Right lobe of liver (tissue), 4 donors: ENCODE results near the gene PPP1CA.

Experiments used
- POLR2A ChIP-seq: fragments of 450-650 bp; IDR thresholded peaks from one replicate; pipeline ENCODE4 v1.6.1; 2017; ENCODE audit warnings: antibody characterized with exemption, mild to moderate bottlenecking
- TF ChIP-seq, protein P1 (sequence below), 4 donors: fragments of 200-600 bp in 3 of 4; fragments of 450-650 bp in 1 of 4; IDR thresholded peaks; one replicate each; pipeline versions ENCODE4 v1.5.1 to v1.8.0; 2016 to 2022; ENCODE audit warnings: antibody characterized with exemption in 4 of 4, mild to moderate bottlenecking in 2 of 4
- donor health status: DM: no; HTN: no; CAD: no.
- donor health status: DM: no; HTN: no; CAD: no.
- donor health status: DM: no; HTN: yes; CAD: no.

DNA sequence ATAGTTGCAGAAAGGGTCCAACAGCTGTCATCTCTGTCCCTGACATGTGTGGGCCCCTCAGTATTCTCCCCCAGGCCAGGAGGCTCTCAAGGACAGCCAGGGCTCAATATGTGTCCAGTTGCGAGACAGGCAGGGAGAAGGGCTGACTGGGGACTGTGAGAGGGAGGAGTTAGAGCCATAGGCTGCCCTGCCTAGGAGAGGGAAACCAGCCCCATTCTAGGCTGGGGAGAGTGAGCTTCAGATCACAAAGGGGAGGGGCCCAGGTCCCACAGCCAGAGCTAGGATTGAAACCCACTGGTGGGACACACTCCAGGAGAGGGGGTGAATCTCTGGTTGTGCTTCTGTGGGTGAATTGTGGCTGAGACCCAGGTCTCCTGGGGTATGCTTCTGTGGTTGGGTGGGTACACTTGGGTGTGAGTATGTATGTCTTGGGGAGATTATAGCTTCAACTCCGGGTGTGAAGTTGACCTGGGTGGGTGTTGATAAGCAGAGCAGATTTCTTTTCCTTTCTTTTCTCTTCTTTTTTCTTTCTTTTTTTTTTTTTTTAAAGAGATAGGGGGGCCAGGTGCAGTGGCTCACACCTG is 11.7 kb upstream of the PPP1CA start:
- TF ChIP-seq POLR2A, result no peak
- TF ChIP-seq, protein P1, sequence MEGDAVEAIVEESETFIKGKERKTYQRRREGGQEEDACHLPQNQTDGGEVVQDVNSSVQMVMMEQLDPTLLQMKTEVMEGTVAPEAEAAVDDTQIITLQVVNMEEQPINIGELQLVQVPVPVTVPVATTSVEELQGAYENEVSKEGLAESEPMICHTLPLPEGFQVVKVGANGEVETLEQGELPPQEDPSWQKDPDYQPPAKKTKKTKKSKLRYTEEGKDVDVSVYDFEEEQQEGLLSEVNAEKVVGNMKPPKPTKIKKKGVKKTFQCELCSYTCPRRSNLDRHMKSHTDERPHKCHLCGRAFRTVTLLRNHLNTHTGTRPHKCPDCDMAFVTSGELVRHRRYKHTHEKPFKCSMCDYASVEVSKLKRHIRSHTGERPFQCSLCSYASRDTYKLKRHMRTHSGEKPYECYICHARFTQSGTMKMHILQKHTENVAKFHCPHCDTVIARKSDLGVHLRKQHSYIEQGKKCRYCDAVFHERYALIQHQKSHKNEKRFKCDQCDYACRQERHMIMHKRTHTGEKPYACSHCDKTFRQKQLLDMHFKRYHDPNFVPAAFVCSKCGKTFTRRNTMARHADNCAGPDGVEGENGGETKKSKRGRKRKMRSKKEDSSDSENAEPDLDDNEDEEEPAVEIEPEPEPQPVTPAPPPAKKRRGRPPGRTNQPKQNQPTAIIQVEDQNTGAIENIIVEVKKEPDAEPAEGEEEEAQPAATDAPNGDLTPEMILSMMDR (IDR thresholded peaks at IDR 0.05), result no peak
